Measurements from ENCODE around the gene GMPPA.

The GMPPA gene

DNA sequence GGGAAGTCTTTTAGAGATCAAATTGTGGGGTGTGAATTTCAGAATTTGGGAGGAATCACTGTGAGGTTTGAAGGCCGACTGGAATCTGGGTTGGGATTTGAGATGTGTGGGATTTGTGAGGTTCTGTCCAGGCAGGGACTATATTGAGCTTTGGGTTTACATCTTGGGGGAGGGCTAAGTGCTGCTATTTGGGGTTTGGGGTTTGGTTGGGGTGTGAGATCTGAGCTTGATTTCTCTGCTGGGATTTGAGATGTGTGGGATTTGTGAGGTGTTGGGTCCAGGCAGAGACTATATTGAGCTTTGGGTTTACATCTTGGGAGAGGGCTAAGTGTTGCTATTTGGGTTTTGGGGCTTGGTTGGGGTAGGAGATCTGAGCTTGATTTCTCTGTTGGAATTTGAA lies 864 bp downstream of the GMPPA start:
- no peak for DNase-seq

DNA sequence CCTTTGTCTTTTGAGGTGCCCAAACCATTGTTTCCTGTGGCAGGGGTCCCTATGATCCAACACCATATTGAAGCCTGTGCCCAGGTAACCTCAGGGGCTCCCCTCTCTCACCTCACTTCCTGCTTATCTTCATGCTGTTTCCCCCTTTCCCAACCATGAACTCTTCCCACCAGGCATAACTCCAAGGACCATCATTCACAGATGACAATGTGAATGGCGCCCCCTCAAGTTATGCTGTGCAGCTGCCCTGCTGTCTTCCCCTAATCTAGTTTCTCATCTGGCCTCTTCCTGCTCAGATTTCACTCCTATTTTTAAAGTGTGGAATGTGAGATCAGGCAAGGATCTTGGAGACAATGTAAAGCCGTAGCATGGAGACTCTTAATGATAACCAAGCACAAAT lies 1.4 kb downstream of the GMPPA start:
- DNase-seq, result no peak

DNA sequence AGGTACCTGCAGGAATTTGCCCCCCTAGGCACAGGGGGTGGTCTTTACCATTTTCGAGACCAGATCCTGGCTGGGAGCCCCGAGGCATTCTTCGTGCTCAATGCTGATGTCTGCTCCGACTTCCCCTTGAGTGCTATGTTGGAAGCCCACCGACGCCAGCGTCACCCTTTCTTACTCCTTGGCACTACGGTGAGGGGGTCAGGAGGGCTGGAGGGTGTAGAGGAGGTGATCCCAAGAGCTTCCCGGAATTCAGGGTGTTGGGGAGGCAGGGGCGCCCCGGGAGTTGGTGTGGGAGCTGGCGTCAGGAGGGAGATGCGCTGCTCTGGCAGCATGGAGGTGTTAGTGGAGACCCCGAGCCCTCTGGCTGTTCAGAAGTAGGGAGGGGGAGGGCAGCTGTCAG lies 3.2 kb downstream of the GMPPA start:
- DNase-seq, result no peak

- no peak for DNase-seq
Observed at GRCh38 chr2:219502618-219503017, 3.9 kb downstream of the GMPPA start.

- no peak for DNase-seq
Observed at GRCh38 chr2:219505585-219505984, 6.9 kb downstream of the GMPPA start.

DNA sequence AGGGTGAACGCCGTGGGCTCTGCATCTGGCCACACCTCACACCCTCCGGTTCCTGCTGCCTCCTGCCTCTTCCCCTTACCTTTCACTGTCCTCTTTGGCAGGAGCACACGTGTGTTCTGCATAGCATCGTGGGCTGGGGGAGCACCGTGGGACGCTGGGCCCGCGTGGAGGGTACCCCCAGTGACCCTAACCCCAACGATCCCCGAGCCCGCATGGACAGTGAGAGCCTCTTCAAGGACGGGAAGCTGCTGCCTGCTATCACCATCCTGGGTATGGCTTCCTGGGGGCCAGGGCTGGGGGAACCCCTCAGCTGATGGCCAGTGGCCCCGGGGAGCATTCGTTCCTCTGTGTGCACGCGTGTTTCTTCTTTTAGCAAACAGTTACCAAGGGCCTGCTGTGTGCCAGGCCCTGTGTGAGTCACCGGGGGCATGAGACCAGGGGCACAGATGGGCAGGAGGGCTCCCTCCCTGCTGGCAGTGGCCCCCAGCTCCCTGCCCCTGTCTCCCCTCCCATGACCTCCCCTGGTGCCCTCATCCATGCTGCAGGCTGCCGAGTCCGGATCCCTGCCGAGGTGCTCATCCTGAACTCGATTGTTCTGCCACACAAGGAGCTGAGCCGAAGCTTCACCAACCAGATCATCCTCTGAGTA lies 7.6 kb downstream of the GMPPA start:
- peak in 1 of 58 donors; percentile 29 for DNase-seq

GRCh38 chr2:219506802-219507526 lies 8.3 kb downstream of the GMPPA start:
- DNase-seq, result peak in 6 of 58 donors; percentile 12 to 29 (median 23)

GRCh38 chr2:219507581-219508443 lies 9.1 kb downstream of the GMPPA start:
- DNase-seq, result no peak

- DNase-seq, result no peak
Observed at GRCh38 chr2:219508444-219508734, 9.7 kb downstream of the GMPPA start.

DNA sequence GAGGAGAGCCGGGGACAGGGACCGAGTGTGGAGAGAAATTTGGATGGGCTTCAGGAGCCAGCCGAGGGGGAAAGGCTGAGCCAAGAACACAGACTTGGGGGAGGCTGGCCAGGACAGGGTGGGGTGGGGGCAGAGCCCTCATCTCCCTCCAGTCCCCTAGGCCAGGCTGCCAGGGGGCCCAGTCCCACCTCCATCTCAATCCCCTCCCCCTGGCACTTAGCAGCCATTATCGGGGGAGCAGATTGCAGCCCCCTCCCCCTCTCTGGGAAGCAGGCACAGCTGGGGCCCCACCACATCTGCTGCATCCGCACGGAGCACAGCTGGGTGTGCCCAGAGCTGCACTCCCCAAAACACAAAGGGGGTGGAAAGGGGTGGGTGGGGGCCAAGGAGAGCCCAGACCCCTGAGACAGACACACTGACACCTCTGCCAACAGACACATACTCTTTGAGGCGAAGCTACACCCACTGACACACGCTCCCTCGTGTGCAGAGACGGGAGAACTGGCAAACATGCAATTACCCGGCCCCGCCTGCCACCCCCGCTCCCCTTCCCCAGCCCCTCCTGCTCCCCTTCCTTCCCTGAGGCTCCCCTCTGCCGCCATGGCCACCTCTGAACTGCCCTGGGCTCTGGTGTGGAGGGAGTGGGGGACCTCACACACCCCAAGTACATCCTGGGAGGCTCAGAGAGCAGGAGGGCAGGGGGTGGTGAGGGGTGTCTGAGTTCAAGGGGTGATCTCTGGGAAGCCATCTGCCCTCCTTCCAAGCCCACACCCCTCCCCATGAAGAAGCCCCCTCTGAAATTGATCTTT lies 10.5 kb downstream of the GMPPA start:
- peak in 1 of 58 donors; percentile 26 for DNase-seq

DNA sequence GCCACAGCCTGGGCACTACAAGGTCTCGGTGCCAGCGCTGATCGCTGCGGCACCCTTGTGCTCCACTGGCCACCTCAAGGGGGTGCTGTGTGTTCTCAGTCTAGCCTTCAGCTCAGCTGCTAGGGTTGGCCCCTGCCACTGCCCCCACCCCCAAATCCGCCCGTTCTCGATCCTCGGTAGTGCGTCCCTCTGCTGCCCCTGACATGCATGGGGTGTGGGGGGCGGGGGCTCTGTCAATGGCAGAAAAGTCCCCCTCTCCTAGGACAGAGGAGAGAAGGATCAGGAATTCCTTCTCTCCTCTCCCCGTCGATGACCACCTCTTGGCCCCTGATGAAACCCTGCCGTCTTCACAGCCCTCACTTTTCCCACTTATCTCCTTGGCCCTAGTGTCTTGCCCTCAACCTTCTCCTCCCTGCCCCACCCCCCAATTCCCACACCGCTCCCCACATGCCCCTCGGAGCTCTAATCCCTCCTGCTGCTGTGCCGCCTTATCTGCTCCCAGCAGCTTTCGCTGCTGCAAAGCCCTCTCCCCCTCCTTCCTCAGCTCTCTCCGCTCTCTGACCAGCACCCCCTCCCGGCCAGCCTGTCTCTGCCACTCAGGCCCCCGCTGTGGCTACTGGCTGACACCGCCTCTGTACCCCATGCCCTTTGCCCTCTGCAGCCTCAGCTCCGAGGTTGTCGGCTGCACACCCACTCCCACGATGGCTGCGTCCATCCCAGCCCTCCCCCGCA lies 11.3 kb downstream of the GMPPA start:
- DNase-seq, result peak in 45 of 58 donors; percentile 10 to 67 (median 33)

DNA sequence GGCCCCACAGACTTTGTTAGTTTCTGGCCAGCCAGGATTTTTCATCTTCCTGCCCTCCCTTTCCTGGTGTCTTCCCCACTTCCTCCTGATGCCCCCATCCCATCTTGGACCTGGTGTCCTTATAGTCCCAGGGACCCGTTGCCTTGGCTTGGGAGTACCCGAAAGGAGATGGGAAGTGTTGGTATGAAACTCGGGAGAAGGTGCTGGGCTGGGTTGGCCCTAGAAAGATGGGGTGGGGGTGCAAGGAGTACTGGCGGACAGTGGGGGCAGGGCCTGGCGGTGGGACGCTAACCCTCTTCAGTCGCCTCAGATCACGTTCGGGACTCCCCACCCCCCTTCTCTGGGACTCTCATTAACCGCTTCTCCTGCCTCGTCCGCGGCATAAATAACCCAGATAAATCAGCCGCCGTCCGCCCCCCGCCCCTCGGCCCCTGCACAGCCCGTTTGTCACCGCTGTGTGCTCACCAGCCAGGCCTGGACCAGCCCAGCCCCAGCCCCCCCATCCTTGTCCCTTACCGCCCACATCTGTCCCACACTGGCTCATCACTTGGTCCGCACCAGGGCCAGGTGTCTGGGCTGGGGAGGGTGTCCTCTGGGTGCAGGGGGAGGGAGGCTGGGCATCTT lies 11.9 kb downstream of the GMPPA start:
- peak in 1 of 58 donors; percentile 9 for DNase-seq

DNA sequence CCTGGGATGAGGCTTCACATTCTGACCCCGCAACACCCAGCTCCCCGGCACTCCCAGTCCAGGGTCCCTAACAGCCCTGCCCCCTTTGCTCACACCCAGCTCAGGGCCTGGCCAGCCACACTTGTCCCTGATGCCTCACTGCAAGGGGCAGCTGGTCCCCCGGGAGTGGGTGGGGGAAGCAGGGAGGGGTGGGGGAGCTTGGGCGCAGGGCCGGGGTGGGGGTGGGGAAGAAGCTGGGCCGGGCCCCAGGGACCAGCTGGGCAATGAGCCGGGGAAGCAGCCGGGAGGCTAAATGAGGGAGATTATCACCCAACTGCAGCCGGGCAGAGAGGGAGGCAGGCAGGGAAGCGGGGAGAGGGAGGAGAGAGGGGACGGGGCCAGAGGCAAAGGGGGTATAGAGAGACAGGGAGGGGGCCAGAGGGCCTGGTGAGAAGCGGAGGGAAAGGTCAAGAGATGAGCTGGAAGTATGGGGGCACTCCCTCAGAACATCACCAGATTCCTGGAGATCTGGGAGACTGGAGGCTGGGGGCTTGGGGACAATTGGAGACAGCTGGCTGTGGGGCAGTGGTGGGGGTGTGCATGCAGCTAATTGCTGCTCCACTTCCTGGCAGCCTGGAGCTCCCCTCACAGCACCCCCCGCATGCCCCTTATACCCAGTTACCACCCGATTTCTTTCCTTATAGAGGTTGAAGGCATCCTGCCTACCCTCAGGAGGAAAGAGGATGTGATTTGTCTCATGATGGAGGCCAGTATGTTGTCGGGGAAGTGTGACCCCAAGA lies 13.0 kb downstream of the GMPPA start:
- DNase-seq, result peak in 5 of 58 donors; percentile 12 to 35 (median 20)

GRCh38 chr2:219512524-219513216 lies 14.0 kb downstream of the GMPPA start:
- no peak for DNase-seq

GRCh38 chr2:219513787-219514186 lies 15.1 kb downstream of the GMPPA start:
- no peak for DNase-seq

- DNase-seq, result peak in 7 of 58 donors; percentile 15 to 47 (median 29)
Observed at GRCh38 chr2:219514196-219514761, 15.6 kb downstream of the GMPPA start, which contains the start of gene ASIC4. ASIC4 (plus strand) TSS chr2:219514482; CDS start chr2:219514725, 243 bp downstream.

GRCh38 chr2:219514836-219515235 lies 16.1 kb downstream of the GMPPA start:
- DNase-seq, result no peak

Data from anterior cingulate cortex (tissue), 58 donors.